A673 (cell line): Measurements from ENCODE around the gene GSAP. TPM values are rescaled to one million over a fixed set of nuclear protein-coding genes. Genes with fewer than 3 reads are reported as not detected.

Source experiments
- BruUV-seq: library from RNA; stranded (reverse); fragments of 400-500 nt; replicated peaks from 2 replicates; lab custom pipeline; 2021; lab: Mats Ljungman, UMichigan
- CTCF ChIA-PET: fragments of 300-600 bp; sonication (Branson Sonifier 250); formaldehyde crosslinking; loops from one replicate; lab custom pipeline; 2022; ENCODE audit warnings: antibody characterized with exemption; lab: Charles Lee
- POLR2A ChIA-PET: fragments of 300-600 bp; sonication (Branson Sonifier 250); formaldehyde crosslinking; loops from one replicate; lab custom pipeline; 2022; ENCODE audit warnings: antibody characterized with exemption; ENCODE audit not compliant: low non-redundant PET; lab: Charles Lee
- DNase-seq: peaks from one replicate; pipeline ENCODE4 v3.0.0-alpha.2; 2015; ENCODE audit warnings: low spot score
- H3K27ac ChIP-seq: fragments of 200-600 bp; sonication (generic); 2 replicates; pipeline ENCODE4 v1.5.1; 2016; ENCODE audit warnings: mixed run types, low read depth, mild to moderate bottlenecking, mixed read lengths, antibody characterized with exemption, low read length; ENCODE audit not compliant: poor library complexity, severe bottlenecking
- H3K27me3 ChIP-seq: fragments of 200-600 bp; sonication (generic); replicated peaks from 2 replicates; pipeline ENCODE4 v1.6.1; 2017; ENCODE audit warnings: mixed run types, low read depth, mild to moderate bottlenecking, mixed read lengths, antibody characterized with exemption, low read length; ENCODE audit not compliant: insufficient read depth, poor library complexity
- H3K36me3 ChIP-seq: fragments of 200-600 bp; sonication (generic); 2 replicates; pipeline ENCODE4 v1.6.1; 2016; ENCODE audit warnings: mixed run types, mild to moderate bottlenecking, mixed read lengths, antibody characterized with exemption, low read length; ENCODE audit not compliant: insufficient read depth, poor library complexity, severe bottlenecking
- H3K4me1 ChIP-seq: fragments of 200-600 bp; sonication (generic); 2 replicates; pipeline ENCODE4 v1.6.1; 2017; ENCODE audit warnings: mixed run types, mild to moderate bottlenecking, mixed read lengths, antibody characterized with exemption, low read length; ENCODE audit not compliant: insufficient read depth, poor library complexity, severe bottlenecking
- H3K4me3 ChIP-seq: fragments of 200-600 bp; sonication (generic); 2 replicates; pipeline ENCODE4 v1.5.1; 2016; ENCODE audit warnings: low read depth, mixed run types, mild to moderate bottlenecking, mixed read lengths, low read length; ENCODE audit not compliant: poor library complexity, severe bottlenecking
- H3K9me3 ChIP-seq: fragments of 200-600 bp; sonication (generic); 2 replicates; pipeline ENCODE4 v1.6.1; 2016; ENCODE audit warnings: mixed run types, low read depth, mild to moderate bottlenecking, mixed read lengths, antibody characterized with exemption, low read length; ENCODE audit not compliant: poor library complexity, severe bottlenecking
- EZH2 ChIP-seq: fragments of 200-600 bp; sonication (generic); IDR thresholded peaks from 2 replicates; pipeline ENCODE4 v1.6.1; 2017; ENCODE audit warnings: borderline replicate concordance, low read depth, mild to moderate bottlenecking, mixed read lengths, antibody characterized with exemption, low read length; ENCODE audit not compliant: poor library complexity, severe bottlenecking
- intact Hi-C: fragments of 100-400 bp; cut with micrococcal nuclease; formaldehyde crosslinking; loops from one replicate; pipeline ENCODE4 v1.10.0; 2022; ENCODE audit not compliant: unreplicated experiment
- total RNA-seq: library from RNA; stranded (reverse); gene quantifications from 2 replicates; pipeline ENCODE4 v1.2.3, GENCODE V29; 2021
- TF ChIP-seq, protein P1 (sequence below): fragments of 300-800, 200-600 bp; sonication (generic); conservative IDR thresholded peaks from 2 replicates; pipeline ENCODE4 v1.5.1; 2017; ENCODE audit warnings: low read depth, mild to moderate bottlenecking, antibody characterized with exemption, low read length, moderate library complexity, mixed read lengths

Gene GSAP
- total RNA-seq, 1 experiment from 2014 or later, result 0.15 TPM

GRCh38 chr7:77444123-77444522 lies 28.0 kb upstream of the GSAP start:
- BruUV-seq, result no TSS peak
- DNase-seq, result no peak
- Histone ChIP-seq H3K4me1 (no peaks in the 10 kb centered on the region), H3K9me3 (no peaks in the 10 kb centered on the region), H3K27ac (no peak overlapping the region), H3K4me3 (no peak overlapping the region), H3K36me3 (no peaks in the 10 kb centered on the region), H3K27me3 (no peaks in the 10 kb centered on the region)
- ChIA-PET CTCF (no interaction called here), POLR2A (no interaction called here)
- TF ChIP-seq, protein P1, sequence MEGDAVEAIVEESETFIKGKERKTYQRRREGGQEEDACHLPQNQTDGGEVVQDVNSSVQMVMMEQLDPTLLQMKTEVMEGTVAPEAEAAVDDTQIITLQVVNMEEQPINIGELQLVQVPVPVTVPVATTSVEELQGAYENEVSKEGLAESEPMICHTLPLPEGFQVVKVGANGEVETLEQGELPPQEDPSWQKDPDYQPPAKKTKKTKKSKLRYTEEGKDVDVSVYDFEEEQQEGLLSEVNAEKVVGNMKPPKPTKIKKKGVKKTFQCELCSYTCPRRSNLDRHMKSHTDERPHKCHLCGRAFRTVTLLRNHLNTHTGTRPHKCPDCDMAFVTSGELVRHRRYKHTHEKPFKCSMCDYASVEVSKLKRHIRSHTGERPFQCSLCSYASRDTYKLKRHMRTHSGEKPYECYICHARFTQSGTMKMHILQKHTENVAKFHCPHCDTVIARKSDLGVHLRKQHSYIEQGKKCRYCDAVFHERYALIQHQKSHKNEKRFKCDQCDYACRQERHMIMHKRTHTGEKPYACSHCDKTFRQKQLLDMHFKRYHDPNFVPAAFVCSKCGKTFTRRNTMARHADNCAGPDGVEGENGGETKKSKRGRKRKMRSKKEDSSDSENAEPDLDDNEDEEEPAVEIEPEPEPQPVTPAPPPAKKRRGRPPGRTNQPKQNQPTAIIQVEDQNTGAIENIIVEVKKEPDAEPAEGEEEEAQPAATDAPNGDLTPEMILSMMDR, result no peak
- no peak for TF ChIP-seq EZH2
- intact Hi-C loops, result no loop called here

GRCh38 chr7:77443042-77443441 lies 26.9 kb upstream of the GSAP start:
- BruUV-seq, result no TSS peak
- intact Hi-C loops, result no loop called here
- CTCF ChIA-PET, result interaction anchor here (0.7 kb wide), 1 partner anchor 17 kb away, joined by 6 read pairs; no protein-coding TSS in a partner anchor
- H3K36me3 ChIP-seq, result no peaks in the 10 kb centered on the region
- no peaks in the 10 kb centered on the region for H3K27me3 ChIP-seq
- H3K4me1 ChIP-seq, result no peaks in the 10 kb centered on the region
- POLR2A ChIA-PET, result no interaction called here
- no peak overlapping the region for H3K27ac ChIP-seq
- no peak for DNase-seq
- no peak overlapping the region for H3K4me3 ChIP-seq
- TF ChIP-seq, protein P1, result no peak
- no peak for TF ChIP-seq EZH2
- H3K9me3 ChIP-seq, result no peaks in the 10 kb centered on the region

DNA sequence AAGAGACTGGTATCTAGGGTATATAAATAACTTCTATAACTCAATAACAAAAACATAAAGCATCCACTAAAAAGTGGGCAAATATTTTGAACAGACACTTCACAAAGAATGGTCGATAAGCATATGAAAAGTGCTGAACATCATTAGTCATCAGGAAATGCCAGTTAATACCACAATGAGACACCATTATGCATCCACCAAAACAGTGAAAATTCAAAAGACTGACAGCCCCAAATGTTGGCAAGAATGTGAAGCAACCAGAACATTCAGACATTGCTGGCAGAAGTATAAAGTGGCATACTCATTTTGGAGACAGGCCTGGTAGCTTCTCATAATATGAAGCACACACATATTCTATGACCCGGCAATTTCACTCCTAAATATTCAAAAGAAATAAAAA lies 26.5 kb upstream of the GSAP start:
- DNase-seq, result peak; percentile 35
- CTCF ChIA-PET, result no interaction called here
- Histone ChIP-seq H3K4me1 (no peaks in the 10 kb centered on the region), H3K9me3 (no peaks in the 10 kb centered on the region), H3K4me3 (no peak overlapping the region), H3K27me3 (no peaks in the 10 kb centered on the region), H3K36me3 (no peaks in the 10 kb centered on the region), H3K27ac (no peak overlapping the region)
- TF ChIP-seq EZH2, result no peak
- TF ChIP-seq, protein P1, result no peak
- POLR2A ChIA-PET, result no interaction called here
- no TSS peak for BruUV-seq
- intact Hi-C loops, result no loop called here
